Measurements from ENCODE around the gene RAD54L. TPM values are rescaled to one million over a fixed set of nuclear protein-coding genes. Genes with fewer than 3 reads are reported as not detected.

Gene RAD54L
- total RNA-seq, 1 donor from 2014 or later: 22.2 TPM

GRCh38 chr1:46246548-46247435, 771 bp upstream of the RAD54L start:
- Histone ChIP-seq H3K4me2 (peak overlapping the region; percentile 81), H3K27me3 (no peaks in the 10 kb centered on the region), H3F3A (ENCODE audit: low read depth) (peaks cover 37% of the 10 kb centered on the region), H3K4me3 (peak overlapping the region; percentile 56), H3K9ac (no peak overlapping the region), H4K20me1 (ENCODE audit: low read depth) (peaks cover 15% of the 10 kb centered on the region), H3K27ac (no peak overlapping the region), H3K36me3 (no peaks in the 10 kb centered on the region), H2AFZ (replicated peaks) (peak overlapping the region; percentile 89), H3K79me2 (ENCODE audit: low read depth) (peaks cover 28% of the 10 kb centered on the region), H3K4me1 (peaks cover 11% of the 10 kb centered on the region), H3K9me3 (ENCODE audit: low read depth) (no peaks in the 10 kb centered on the region)
- Mint-ChIP-seq H3K36me3 (peaks cover 9% of the 10 kb centered on the region), H3K4me1 (peaks cover 22% of the 10 kb centered on the region), H3K27me3 (ENCODE audit: insufficient read depth, low read depth) (no peaks in the 10 kb centered on the region), H3K9me3 (peaks cover 5% of the 10 kb centered on the region), H3K27ac (peak overlapping the region; percentile 88), H3K4me3 (peak overlapping the region; percentile 95)
- no peak for DNase-seq (ENCODE audit: low spot score)
- TF ChIP-seq CTCF (IDR thresholded peaks at IDR 0.05) (no peak), EZH2phosphoT487 (IDR thresholded peaks at IDR 0.05) (no peak), EZH2 (IDR thresholded peaks at IDR 0.05) (no peak)

- no peaks in the 10 kb centered on the region for H3K27me3 Mint-ChIP-seq (ENCODE audit: insufficient read depth, low read depth)
- H3K27ac Mint-ChIP-seq: peak overlapping the region; percentile 46
- Histone ChIP-seq H3K4me2 (peak overlapping the region; percentile 100), H3K36me3 (no peaks in the 10 kb centered on the region), H3K9me3 (ENCODE audit: low read depth) (no peaks in the 10 kb centered on the region), H3K79me2 (ENCODE audit: low read depth) (peaks cover 28% of the 10 kb centered on the region), H4K20me1 (ENCODE audit: low read depth) (peaks cover 15% of the 10 kb centered on the region), H3K4me3 (peak overlapping the region; percentile 98), H3K27me3 (no peaks in the 10 kb centered on the region), H3F3A (ENCODE audit: low read depth) (peaks cover 37% of the 10 kb centered on the region), H3K4me1 (peaks cover 11% of the 10 kb centered on the region), H3K27ac (peak overlapping the region; percentile 65), H3K9ac (peak overlapping the region; percentile 73), H2AFZ (replicated peaks) (peak overlapping the region; percentile 92)
- H3K4me1 Mint-ChIP-seq: peaks cover 22% of the 10 kb centered on the region
- DNase-seq (ENCODE audit: low spot score): peak; percentile 65
- peaks cover 20% of the 10 kb centered on the region for H3K36me3 Mint-ChIP-seq
- no peaks in the 10 kb centered on the region for H3K9me3 Mint-ChIP-seq
- H3K4me3 Mint-ChIP-seq: peak overlapping the region; percentile 92
- no peak for TF ChIP-seq EZH2 (IDR thresholded peaks at IDR 0.05)
- peak; percentile 59 for TF ChIP-seq CTCF (IDR thresholded peaks at IDR 0.05)
- TF ChIP-seq EZH2phosphoT487 (IDR thresholded peaks at IDR 0.05): no peak
Measured at GRCh38 chr1:46248122-46248920, 758 bp downstream of the RAD54L start.

- Mint-ChIP-seq H3K27me3 (ENCODE audit: insufficient read depth, low read depth) (no peaks in the 10 kb centered on the region), H3K4me3 (no peak overlapping the region), H3K9me3 (no peaks in the 10 kb centered on the region), H3K4me1 (peaks cover 1% of the 10 kb centered on the region), H3K36me3 (peaks cover 29% of the 10 kb centered on the region), H3K27ac (no peak overlapping the region)
- H3K4me2 ChIP-seq: no peak overlapping the region
- H2AFZ ChIP-seq (replicated peaks): no peak overlapping the region
- no peaks in the 10 kb centered on the region for H3K4me1 ChIP-seq
- H3K36me3 ChIP-seq: no peaks in the 10 kb centered on the region
- peaks cover 11% of the 10 kb centered on the region for H4K20me1 ChIP-seq (ENCODE audit: low read depth)
- H3K9me3 ChIP-seq (ENCODE audit: low read depth): no peaks in the 10 kb centered on the region
- peaks cover 8% of the 10 kb centered on the region for H3K79me2 ChIP-seq (ENCODE audit: low read depth)
- H3K4me3 ChIP-seq: no peak overlapping the region
- H3F3A ChIP-seq (ENCODE audit: low read depth): peaks cover 6% of the 10 kb centered on the region
- TF ChIP-seq CTCF (IDR thresholded peaks at IDR 0.05): no peak
- TF ChIP-seq EZH2phosphoT487 (IDR thresholded peaks at IDR 0.05): no peak
- TF ChIP-seq EZH2 (IDR thresholded peaks at IDR 0.05): no peak
- no peak overlapping the region for H3K27ac ChIP-seq
- DNase-seq (ENCODE audit: low spot score): no peak
- no peaks in the 10 kb centered on the region for H3K27me3 ChIP-seq
- H3K9ac ChIP-seq: no peak overlapping the region
Measured at GRCh38 chr1:46254668-46255067, 7.1 kb downstream of the RAD54L start.

All from neural progenitor cell (in vitro differentiated cells).